Measurements from ENCODE around the gene ZDHHC5. TPM values are rescaled to one million over a fixed set of nuclear protein-coding genes. Genes with fewer than 3 reads are reported as not detected.
A peak's percentile ranks its signal among the peaks of the same experiment; 100 is the strongest.
"Not testable (repeated sequence)": the region's sequence is repeated elsewhere in the genome, so short reads cannot be mapped to it uniquely, and the experiment has no call there.

ZDHHC5 gene
- total RNA-seq, 1 donor from 2014 or later: 29.7 TPM

DNA sequence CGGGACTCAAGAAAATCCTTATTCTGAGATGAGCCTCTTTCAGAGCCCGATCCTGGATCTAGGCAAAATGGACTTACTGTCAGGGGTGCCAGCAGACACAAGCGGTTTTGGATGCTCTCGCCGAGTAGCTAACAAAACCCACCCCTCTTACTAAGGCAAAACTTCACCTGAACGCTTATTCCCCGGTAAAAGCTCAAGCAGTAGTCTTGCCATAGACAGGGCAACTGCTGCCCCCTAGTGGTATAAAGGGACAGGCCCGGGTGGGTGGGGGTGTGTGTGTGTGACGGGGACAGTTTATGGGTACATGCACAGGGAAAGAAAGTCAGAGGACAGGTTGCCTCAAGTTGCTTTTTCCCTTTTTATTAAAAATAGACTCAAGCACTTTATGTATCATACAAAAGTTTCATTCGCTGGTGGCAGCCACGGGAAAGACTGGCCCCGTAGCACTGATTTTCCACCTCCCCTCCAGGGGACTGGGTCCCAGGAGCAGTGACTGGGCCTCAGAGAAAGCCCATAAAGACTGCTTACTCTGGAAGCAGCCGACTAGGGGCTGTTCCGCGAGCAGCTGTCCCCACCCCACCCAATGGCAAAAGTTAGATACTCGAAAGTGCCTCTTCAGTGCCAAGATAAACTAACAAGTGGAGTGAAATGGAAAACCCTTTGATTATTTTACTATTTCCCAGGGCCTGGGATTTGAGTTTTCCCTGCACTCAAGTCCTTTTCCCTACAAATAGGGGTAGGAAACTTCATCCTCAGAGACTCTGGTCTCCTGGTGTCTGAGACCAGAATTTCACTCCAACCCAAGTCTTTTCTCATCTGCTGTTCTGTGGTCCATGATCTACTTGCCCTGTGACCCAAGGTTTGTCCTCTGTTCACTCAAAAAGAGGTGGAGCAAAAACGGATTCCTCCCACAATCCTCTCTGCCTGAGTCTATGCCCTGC lies 22.9 kb upstream of the ZDHHC5 start:
- peak; percentile 45 to 73 for DNase-seq (ENCODE audit: low read depth in 2 of 2)

DNA sequence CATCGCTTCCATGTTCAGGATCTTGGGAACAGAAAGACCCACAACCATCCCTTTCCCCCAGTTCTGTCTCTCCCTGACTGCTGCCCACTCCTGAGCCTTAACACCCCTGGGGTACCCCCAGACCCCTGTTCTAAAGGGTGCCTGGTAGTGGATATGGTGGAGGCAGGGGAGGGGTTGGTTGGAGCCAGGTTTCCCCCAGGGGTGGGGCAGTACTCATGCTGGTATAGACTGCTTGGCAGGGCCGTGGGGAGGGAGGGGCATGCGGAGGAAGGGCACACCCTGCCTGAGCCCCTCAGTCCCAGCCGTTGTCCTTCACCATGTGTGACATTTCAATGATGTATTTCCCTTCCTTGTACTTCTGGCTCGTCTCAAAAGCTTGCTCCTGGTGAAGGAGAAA lies 22.2 kb upstream of the ZDHHC5 start:
- no peak for DNase-seq (ENCODE audit: low read depth in 2 of 2)

DNA sequence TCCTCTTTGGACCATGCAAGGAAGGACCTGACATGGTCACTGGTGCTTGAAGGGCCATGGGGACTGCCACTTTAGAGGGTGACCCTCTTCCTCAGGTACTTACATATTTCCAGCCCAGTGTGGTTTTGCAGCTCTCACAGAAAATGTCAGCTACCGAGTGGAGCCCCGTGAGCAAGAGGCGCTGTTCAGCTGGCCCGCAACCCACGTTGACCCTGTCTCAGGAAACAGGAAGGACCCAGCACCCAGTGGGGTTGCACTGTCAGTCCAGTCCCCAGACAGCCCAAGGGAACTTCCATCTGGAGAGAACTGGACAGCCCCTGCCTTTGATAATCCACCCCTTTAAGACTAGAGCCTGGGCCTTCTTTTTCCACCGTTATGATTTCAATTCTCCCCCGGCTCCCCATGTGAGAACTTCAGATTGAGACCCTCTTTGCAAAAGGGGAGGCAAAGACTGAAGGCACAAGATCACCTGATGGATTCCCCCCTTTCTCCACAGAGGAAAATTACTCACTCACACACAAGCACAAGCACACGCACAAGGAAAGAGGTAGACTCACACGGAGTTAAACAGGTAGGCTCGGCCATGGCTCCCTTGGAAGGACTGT lies 21.6 kb upstream of the ZDHHC5 start:
- no peak for DNase-seq (ENCODE audit: low read depth in 2 of 2)

GRCh38 chr11:57646799-57647303 lies 21.1 kb upstream of the ZDHHC5 start:
- no peak for DNase-seq (ENCODE audit: low read depth in 2 of 2)

DNA sequence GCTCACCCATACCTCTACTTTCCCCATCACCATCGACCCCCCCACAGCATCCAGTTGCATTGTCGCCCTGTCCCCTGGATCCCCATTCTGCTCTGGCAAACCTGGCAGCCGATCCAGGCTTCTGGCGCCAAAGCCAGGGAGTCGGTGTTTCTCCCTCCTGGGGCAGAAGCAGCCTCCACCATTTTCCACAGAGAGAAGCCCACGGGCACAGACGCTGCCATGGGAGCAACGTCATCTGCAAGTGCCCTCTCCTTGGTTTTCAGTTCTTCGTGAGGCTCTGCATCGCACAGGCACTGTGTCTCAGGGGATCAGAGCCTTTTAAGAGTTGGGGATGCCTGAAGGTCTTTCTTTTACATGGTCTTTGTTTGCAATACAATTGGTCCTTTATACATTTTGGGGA lies 20.5 kb upstream of the ZDHHC5 start:
- no peak for DNase-seq (ENCODE audit: low read depth in 2 of 2)

DNA sequence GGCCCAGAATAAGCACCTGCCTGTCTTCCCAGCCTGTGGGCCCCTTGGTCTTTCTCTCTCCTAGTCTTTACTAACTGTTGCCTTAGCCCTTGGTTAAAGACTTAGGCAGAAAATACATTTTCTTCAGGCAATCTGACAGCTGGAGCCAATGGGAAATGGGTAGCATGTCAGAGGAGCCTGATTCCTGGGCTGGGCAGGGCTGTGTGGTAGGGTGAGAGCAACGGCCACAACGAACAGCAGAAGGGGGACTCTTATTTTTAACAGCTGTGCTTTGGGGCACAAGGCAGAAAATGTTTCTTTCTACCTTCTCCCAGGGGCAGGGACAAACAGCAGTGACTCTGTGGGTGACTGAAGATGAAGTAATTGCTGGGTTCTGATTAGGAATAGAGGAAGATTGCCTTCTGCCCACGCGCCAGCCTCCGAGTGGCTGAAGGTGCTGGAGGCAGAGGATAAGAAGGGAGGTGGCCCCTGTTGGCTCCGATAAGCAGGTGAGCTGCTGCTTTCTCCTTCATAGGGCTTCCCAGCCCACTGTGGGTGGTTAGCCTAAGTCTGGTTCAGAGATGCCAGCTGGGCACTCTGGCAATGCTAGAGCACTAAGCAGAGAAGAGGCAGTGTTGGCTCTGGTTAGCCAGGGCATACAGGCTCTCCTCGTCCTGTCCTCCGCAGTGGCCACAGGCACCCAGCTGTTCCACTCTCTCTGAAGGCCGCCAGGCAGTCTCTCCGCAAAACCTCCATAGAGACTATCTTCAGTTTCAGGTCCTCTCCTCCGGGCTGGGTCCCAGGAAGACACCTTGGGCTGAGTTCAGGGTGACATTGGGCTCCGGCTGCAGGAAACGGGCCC lies 19.7 kb upstream of the ZDHHC5 start:
- no peak for DNase-seq (ENCODE audit: low read depth in 2 of 2)

DNA sequence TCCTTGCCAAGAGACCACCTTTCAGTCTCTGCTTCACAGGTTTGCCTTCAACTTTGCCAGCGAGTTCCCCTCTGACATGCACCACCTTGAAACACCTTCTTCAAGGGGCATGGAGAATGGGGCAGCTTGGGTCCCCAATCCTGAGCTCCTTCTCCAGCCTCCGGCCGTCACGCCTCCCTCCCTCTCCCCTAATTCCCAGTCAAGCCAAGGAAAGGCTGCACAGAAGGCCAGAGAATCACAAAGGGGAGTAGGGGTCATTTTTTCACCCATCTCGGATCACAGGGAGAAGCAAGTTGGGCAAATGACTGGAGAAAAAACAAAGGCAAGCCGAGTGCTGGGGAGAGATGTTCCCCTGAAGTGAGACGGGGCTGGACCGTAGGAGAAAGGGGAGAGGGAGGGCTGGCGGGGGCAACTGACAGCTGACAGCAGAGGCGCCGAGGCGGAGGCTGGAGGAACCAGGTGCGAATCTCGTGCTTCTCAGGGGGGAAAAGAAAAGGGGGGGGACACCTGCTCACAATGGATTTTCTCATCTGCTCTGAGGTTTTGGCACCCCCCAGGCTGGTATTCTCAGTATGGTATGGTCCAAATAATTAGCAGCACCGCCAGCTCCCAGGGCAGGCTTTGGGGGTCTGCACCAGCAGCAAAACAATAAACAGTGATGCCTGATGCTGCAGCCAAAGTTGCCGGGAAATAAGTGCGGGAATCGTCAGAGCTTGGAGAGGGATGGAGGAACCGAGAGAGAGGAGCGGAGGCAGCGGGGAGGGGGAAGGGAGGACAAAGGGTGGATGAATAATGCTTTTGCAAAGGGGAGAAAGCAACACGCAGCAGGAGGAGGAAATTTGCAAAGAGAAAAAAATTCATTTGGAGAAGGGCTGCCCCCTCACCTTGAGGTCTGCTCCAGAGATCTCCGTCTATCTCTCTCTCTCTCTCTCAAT lies 18.8 kb upstream of the ZDHHC5 start:
- no peak for DNase-seq (ENCODE audit: low read depth in 2 of 2)

- peak; percentile 30 to 72 for DNase-seq (ENCODE audit: low read depth in 2 of 2)
Measured at GRCh38 chr11:57649826-57650738, 17.8 kb upstream of the ZDHHC5 start, which contains the start of gene YPEL4. TSS of gene YPEL4 (minus strand) at chr11:57649912. CDS start at chr11:57647107, 2,805 bp downstream.

- DNase-seq (ENCODE audit: low read depth in 2 of 2): no peak
Measured at GRCh38 chr11:57650739-57651090, 17.2 kb upstream of the ZDHHC5 start.

GRCh38 chr11:57651408-57651807 lies 16.5 kb upstream of the ZDHHC5 start:
- DNase-seq (ENCODE audit: low read depth in 2 of 2): no peak

DNA sequence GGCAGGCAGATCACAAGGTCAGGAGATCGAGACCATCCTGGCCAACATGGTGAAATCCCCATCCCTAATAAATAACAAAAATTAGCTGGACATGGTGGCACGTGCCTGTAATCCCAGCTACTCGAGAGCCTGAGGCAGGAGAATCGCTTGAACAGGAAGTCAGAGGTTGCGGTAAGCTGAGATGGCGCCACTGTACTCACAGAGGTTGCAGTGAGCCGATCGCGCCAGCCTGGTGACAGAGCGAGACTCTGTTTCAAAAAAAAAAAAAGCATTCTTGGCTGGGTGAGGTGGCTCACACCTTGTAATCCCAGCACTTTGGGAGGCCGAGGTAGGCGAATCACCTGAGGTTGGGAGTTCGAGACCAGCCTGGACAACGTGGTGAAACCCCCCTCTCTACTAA lies 15.7 kb upstream of the ZDHHC5 start:
- not testable (repeated sequence) for DNase-seq (ENCODE audit: low read depth in 2 of 2)

DNA sequence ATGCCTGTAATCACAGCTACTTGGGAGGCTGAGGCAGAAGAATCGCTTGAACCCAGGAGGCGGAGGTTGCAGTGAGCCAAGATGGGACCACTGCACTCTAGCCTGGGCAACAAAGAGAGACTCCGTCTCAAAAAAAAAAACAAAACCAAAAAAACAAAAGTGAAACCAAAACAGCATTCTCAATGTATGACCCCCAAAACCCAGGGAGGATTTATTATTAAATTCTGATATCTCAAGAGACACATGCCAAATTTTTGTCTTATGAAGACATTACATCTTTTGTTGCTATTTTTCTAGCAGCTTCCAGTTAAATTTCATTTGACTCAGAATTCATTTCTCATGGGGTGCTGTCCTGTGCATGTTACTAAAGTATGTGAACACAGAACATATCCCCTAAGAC lies 15.3 kb upstream of the ZDHHC5 start:
- no peak for DNase-seq (ENCODE audit: low read depth in 2 of 2)

GRCh38 chr11:57653163-57653562 lies 14.8 kb upstream of the ZDHHC5 start:
- DNase-seq (ENCODE audit: low read depth in 2 of 2): no peak

GRCh38 chr11:57656885-57657193 lies 11.1 kb upstream of the ZDHHC5 start:
- no peak for DNase-seq (ENCODE audit: low read depth in 2 of 2)

DNA sequence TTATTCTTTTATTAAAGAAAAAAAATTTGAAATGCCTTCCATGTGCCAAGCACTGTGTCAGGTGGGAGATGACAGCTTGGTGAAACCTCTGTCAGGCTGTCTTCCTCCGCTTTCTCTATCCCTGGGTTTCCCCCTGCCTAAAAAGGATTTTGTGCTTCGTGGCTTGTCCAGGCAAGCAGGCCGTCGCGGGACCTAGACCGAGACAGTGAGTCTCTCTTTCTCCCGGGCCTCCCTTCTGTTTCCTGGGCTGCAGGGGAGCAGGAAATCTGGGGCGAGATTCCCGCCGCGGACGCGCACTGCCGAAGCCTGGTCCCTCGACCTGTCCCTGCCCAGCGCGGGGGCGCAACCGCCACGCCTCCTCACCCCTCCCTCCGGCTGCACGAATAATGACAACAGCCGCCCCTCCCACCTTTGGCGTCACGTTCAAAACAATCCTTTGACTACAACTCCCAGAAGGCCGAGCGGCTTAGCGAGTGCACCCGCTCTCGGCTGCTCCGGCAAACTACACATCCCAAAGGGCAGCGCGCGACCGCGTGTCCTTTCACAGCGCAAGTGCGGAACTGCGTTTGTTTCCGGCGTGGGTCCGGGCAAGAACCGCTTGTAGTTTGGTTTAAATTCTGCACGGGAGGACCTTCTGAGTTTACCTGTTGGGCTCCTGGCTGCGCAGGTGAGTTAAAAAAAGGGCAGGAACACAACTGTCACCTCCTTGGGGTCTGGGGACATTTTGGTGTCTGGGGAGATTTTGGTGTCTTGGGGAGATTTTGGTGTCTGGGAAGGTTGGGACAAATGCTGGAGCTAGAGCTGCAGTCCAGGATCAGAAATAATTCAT lies 10.5 kb upstream of the ZDHHC5 start, which contains the start of gene CLP1:
Gene CLP1 (plus strand): TSS at position 569 of the 829 bp plus-strand sequence. CDS start 1,715 bp downstream, outside the sequence.
- DNase-seq (ENCODE audit: low read depth in 2 of 2): peak; percentile 98 to 99

DNA sequence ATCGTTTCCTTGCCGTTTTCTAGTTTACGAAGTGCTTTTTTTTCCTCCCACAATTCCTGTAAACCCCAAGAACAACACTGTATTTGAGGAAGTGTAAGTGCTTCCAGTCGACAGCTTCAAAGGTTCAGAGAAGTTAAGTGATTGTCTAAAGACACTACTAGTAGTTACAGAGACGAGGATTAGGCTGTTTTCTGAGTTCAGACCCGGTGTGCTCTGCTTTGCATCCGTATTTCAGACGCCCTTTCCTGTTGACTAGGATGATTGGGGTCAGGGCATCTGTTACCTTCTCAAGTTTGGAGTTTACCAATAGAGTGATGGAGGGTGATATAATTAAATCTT lies 9.9 kb upstream of the ZDHHC5 start:
- DNase-seq (ENCODE audit: low read depth in 2 of 2): no peak

- no peak for DNase-seq (ENCODE audit: low read depth in 2 of 2)
Measured at GRCh38 chr11:57659669-57660068, 8.2 kb upstream of the ZDHHC5 start.

DNA sequence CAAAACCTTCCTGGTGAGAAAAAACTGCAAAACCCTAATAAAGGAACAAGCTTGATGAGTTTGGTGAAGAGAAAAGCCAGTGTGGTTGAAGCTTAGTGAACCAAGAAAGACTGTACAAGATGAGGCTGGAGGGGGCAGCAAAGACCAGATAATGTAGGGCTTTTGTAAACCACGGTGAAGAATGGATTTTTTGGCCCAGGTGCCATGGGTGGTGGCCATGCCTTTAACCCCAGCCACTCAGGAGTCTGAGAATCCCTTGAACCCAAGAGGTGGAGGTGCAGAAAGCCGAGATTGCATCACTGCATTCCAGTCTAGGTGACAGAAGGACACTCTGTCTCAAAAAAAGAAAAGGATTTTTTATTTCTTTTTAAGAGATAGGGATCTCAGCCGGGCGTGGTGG lies 5.0 kb upstream of the ZDHHC5 start:
- peak in 1 of 2 donors; percentile 24 for DNase-seq (ENCODE audit: low read depth in 2 of 2)

- DNase-seq (ENCODE audit: low read depth in 2 of 2): no peak
Measured at GRCh38 chr11:57663975-57664374, 3.9 kb upstream of the ZDHHC5 start.
